Panc1 (cell line): ENCODE measurements around the gene TMEM150B. TPM values are rescaled to one million over a fixed set of nuclear protein-coding genes. Genes with fewer than 3 reads are reported as not detected.

Source experiments
- ATAC-seq: fragments of 200-7000 bp; cut with Tn5 transposase; 2 replicates; pipeline ENCODE4 v1.9.1; 2020; ENCODE audit warnings: mild to moderate bottlenecking, moderate library complexity
- BruUV-seq: library from RNA; stranded (reverse); fragments of 400-500 nt; replicated peaks from 2 replicates; lab custom pipeline; 2021; lab: Mats Ljungman, UMichigan
- CTCF ChIA-PET: fragments of 300-600 bp; sonication (Branson Sonifier 250); formaldehyde crosslinking; loops from one replicate; lab custom pipeline; 2022; ENCODE audit warnings: antibody characterized with exemption; lab: Charles Lee
- POLR2A ChIA-PET: fragments of 300-600 bp; sonication (Branson Sonifier 250); formaldehyde crosslinking; loops from one replicate; lab custom pipeline; 2022; ENCODE audit warnings: antibody characterized with exemption; lab: Charles Lee
- DNase-seq: peaks from one replicate; pipeline ENCODE4 v3.0.0-alpha.2; 2010; ENCODE audit warnings: low read depth, low spot score
- H3K27ac ChIP-seq: 2 replicates; pipeline ENCODE4 v1.5.1; 2011; ENCODE audit warnings: mild to moderate bottlenecking, low read length, inconsistent platforms
- H3K27me3 ChIP-seq: fragments of 200-500 bp; sonication (Bioruptor generic); 2 replicates; pipeline ENCODE4 v1.6.0; 2014; ENCODE audit warnings: low read length, inconsistent platforms; ENCODE audit not compliant: control insufficient read depth, insufficient read depth
- H3K36me3 ChIP-seq: fragments of 200-500 bp; sonication (Bioruptor generic); 2 replicates; pipeline ENCODE4 v1.5.1; 2014; ENCODE audit warnings: inconsistent platforms, mild to moderate bottlenecking, low read length, moderate library complexity; ENCODE audit not compliant: control insufficient read depth, insufficient read depth
- H3K4me1 ChIP-seq: 2 replicates; pipeline ENCODE4 v1.5.1; 2011; ENCODE audit warnings: inconsistent platforms, mild to moderate bottlenecking, low read length, moderate library complexity; ENCODE audit not compliant: control insufficient read depth, insufficient read depth
- H3K4me3 ChIP-seq, 2 experiments: 2 replicates each; pipeline ENCODE4 v1.5.1; 2011 to 2012; ENCODE audit warnings: low read depth in 2 of 2, low read length in 2 of 2, mild to moderate bottlenecking in 2 of 2, inconsistent platforms in 1 of 2, moderate library complexity in 1 of 2
- H3K9me3 ChIP-seq: fragments of 200-500 bp; sonication (Bioruptor generic); 2 replicates; pipeline ENCODE4 v1.5.1; 2014; ENCODE audit warnings: low read depth, mild to moderate bottlenecking, inconsistent platforms, low read length, moderate library complexity; ENCODE audit not compliant: control insufficient read depth, insufficient read depth
- POLR2AphosphoS5 ChIP-seq: IDR thresholded peaks from 2 replicates; pipeline ENCODE4 v1.6.1; 2012; ENCODE audit warnings: mild to moderate bottlenecking, low read depth, low read length, moderate library complexity
- SIN3A ChIP-seq: IDR thresholded peaks from 2 replicates; pipeline ENCODE4 v1.6.1; 2012; ENCODE audit warnings: low read depth, mild to moderate bottlenecking, low read length, moderate library complexity, borderline replicate concordance; ENCODE audit not compliant: insufficient read depth
- TCF7L2 ChIP-seq: IDR thresholded peaks from 2 replicates; pipeline ENCODE4 v1.6.1; 2011; ENCODE audit warnings: mild to moderate bottlenecking, low read depth, low read length, inconsistent platforms
- in situ Hi-C: cut with HindIII; loops from 2 replicates; pipeline ENCODE4 v1.10.0; 2016; ENCODE audit warnings: low sequenced_read_pairs, low pct_unique_long_range_greater_than_20kb
- intact Hi-C: fragments of 100-400 bp; cut with micrococcal nuclease; formaldehyde crosslinking; loops from one replicate; pipeline ENCODE4 v1.10.0; 2022; ENCODE audit not compliant: unreplicated experiment
- total RNA-seq: library from RNA; stranded (reverse); gene quantifications from one replicate; pipeline ENCODE4 v1.2.1, GENCODE V29; 2021; ENCODE audit not compliant: unreplicated experiment
- TF ChIP-seq, protein P1 (sequence below): fragments of 450-650 bp; IDR thresholded peaks from 2 replicates; pipeline ENCODE4 v1.5.1; 2017; ENCODE audit warnings: mild to moderate bottlenecking
- TF ChIP-seq, protein P2 (sequence below), 2 experiments: IDR thresholded peaks; 2 replicates each; pipeline ENCODE4 v1.6.1; 2011 to 2012; ENCODE audit warnings: low read depth in 2 of 2, control low read depth in 1 of 2, low read length in 1 of 2, mild to moderate bottlenecking in 1 of 2, moderate library complexity in 1 of 2; ENCODE audit not compliant: insufficient read depth in 1 of 2

TMEM150B gene
- total RNA-seq, 1 experiment from 2014 or later: not detected

DNA sequence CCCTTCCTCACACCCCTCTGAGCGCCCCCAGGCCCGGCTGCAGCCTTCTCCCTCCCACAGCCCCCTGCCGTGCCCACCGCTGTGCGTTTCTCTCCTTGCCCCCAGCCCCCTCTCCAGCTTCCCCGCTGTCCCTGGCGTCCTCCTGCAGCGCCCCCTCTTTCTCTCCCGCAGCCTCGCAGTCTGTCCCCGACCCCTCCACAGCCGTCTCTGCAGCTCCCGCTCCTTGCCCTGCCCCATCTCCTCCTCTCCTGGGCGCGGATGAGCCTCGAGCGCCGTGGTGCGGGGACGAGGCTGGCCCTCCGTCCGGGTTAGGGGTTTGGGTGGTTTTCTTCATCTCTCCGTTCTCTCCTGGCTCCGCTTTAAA lies 15.6 kb upstream of the TMEM150B start:
- no TSS peak for BruUV-seq
- DNase-seq: no peak
- in situ Hi-C loops (no loop called here), intact Hi-C loops (no loop called here)
- peak overlapping the region; percentile 83 for H3K27ac ChIP-seq
- H3K36me3 ChIP-seq: no peaks in the 10 kb centered on the region
- CTCF ChIA-PET: interaction anchor here (0.7 kb wide), 2 partner anchors 24 to 164 kb away, joined by 5 to 9 read pairs; no protein-coding TSS in a partner anchor
- no peaks in the 10 kb centered on the region for H3K9me3 ChIP-seq
- ATAC-seq: no peak
- no peaks in the 10 kb centered on the region for H3K27me3 ChIP-seq
- POLR2A ChIA-PET: interaction anchor here (0.6 to 0.7 kb wide), 2 partner anchors 8 to 38 kb away, joined by 3 read pairs; no protein-coding TSS in a partner anchor
- TF ChIP-seq TCF7L2 (no peak), SIN3A (no peak), POLR2AphosphoS5 (no peak)
- TF ChIP-seq, protein P1, sequence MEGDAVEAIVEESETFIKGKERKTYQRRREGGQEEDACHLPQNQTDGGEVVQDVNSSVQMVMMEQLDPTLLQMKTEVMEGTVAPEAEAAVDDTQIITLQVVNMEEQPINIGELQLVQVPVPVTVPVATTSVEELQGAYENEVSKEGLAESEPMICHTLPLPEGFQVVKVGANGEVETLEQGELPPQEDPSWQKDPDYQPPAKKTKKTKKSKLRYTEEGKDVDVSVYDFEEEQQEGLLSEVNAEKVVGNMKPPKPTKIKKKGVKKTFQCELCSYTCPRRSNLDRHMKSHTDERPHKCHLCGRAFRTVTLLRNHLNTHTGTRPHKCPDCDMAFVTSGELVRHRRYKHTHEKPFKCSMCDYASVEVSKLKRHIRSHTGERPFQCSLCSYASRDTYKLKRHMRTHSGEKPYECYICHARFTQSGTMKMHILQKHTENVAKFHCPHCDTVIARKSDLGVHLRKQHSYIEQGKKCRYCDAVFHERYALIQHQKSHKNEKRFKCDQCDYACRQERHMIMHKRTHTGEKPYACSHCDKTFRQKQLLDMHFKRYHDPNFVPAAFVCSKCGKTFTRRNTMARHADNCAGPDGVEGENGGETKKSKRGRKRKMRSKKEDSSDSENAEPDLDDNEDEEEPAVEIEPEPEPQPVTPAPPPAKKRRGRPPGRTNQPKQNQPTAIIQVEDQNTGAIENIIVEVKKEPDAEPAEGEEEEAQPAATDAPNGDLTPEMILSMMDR: no peak; the same call in 1 of the 2 replicates
- TF ChIP-seq, protein P2, sequence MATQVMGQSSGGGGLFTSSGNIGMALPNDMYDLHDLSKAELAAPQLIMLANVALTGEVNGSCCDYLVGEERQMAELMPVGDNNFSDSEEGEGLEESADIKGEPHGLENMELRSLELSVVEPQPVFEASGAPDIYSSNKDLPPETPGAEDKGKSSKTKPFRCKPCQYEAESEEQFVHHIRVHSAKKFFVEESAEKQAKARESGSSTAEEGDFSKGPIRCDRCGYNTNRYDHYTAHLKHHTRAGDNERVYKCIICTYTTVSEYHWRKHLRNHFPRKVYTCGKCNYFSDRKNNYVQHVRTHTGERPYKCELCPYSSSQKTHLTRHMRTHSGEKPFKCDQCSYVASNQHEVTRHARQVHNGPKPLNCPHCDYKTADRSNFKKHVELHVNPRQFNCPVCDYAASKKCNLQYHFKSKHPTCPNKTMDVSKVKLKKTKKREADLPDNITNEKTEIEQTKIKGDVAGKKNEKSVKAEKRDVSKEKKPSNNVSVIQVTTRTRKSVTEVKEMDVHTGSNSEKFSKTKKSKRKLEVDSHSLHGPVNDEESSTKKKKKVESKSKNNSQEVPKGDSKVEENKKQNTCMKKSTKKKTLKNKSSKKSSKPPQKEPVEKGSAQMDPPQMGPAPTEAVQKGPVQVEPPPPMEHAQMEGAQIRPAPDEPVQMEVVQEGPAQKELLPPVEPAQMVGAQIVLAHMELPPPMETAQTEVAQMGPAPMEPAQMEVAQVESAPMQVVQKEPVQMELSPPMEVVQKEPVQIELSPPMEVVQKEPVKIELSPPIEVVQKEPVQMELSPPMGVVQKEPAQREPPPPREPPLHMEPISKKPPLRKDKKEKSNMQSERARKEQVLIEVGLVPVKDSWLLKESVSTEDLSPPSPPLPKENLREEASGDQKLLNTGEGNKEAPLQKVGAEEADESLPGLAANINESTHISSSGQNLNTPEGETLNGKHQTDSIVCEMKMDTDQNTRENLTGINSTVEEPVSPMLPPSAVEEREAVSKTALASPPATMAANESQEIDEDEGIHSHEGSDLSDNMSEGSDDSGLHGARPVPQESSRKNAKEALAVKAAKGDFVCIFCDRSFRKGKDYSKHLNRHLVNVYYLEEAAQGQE (IDR thresholded peaks at IDR 0.05; ENCODE audit: insufficient read depth in 1 of 2, low read depth in 2 of 2, low read length in 1 of 2): no peak
- peaks cover 16% of the 10 kb centered on the region for H3K4me1 ChIP-seq
- H3K4me3 ChIP-seq: peak overlapping the region; percentile 73 to 87

DNA sequence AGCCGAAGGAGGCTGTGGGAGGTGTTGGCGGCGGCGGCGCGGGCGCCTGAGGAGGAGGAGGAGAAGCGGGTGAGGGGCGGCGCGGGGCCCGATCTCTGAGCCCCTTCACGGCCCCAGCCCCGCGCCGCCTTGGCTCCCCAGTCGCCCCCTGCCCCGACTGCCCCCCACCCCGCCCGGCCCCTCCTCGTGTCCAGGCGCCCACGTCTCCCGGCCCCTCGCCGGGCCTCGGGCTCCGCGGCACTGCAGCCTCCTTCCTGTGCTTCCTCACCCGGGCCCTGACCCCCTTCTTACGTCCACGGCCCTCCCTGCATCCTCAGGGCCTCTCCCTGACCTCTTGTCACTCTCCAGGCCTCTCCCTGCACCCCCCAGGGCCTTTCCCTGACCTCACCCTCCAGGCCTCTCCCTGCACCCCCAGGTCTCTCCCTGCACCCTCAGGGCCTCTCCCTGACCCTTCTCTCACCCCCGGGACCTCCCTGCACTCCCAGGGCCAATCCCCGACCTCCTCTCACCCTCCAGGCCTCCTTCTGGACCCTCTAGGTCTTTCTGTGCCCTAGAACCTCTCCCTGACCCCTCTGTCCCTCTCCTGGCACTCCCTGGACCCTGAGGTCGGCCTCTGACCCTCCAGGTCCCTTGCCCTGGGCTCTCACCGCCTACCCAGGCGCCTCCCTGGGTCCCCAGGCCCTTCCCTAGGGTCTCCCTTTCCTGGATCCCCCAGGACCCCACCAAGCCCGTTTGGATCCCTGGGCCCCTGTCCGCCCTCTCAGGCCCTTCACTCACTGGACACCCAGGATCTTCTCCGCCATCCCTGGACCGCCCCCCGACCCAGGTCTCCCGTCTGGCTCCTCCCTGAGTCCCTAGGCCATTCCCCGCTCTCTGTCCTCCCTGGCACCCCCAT lies 15.0 kb upstream of the TMEM150B start:
- 0 out of 2 replicates have a peak, but pooled peaks have one; percentile 0 for ATAC-seq
- Histone ChIP-seq H3K36me3 (no peaks in the 10 kb centered on the region), H3K27me3 (no peaks in the 10 kb centered on the region), H3K4me1 (peaks cover 16% of the 10 kb centered on the region), H3K9me3 (no peaks in the 10 kb centered on the region), H3K27ac (peak overlapping the region; percentile 83), H3K4me3 (peak overlapping the region; percentile 73 to 87)
- ChIA-PET CTCF (interaction anchor here (0.6 to 2.4 kb wide), 5 partner anchors 18 to 164 kb away, joined by 3 to 16 read pairs (median 4); no protein-coding TSS in a partner anchor), POLR2A (interaction anchor here (0.6 to 1.5 kb wide), 11 partner anchors 8 to 312 kb away, joined by 3 to 24 read pairs (median 4); partner anchors contain the start of gene TMEM238)
- intact Hi-C loops: no loop called here
- no peak for DNase-seq
- in situ Hi-C loops: no loop called here
- peak; percentile 52 for TF ChIP-seq POLR2AphosphoS5
- no peak for TF ChIP-seq SIN3A
- no TSS peak for BruUV-seq
